GM12878 (cell line): ENCODE measurements around the gene HRC.

Experiments used
- CTCF ChIP-seq, 3 experiments: IDR thresholded peaks in 2 of 3; conservative IDR thresholded peaks in 1 of 3; 2 replicates each; pipeline ENCODE4 v1.5.1; 2011; ENCODE audit warnings: low read depth in 3 of 3, low read length in 3 of 3, mild to moderate bottlenecking in 3 of 3, control low read depth in 2 of 3, moderate library complexity in 2 of 3, inconsistent platforms in 1 of 3, mixed read lengths in 1 of 3; ENCODE audit not compliant: control insufficient read depth in 2 of 3, insufficient read depth in 1 of 3; ENCODE audit errors: extremely low read depth in 1 of 3
- ZNF207 ChIP-seq: fragments of 450-650 bp; IDR thresholded peaks from 2 replicates; pipeline ENCODE4 v1.6.1; 2014; ENCODE audit warnings: antibody characterized with exemption, mild to moderate bottlenecking, borderline replicate concordance

GRCh38 chr19:49148784-49149651 is 6.2 kb downstream of the HRC start:
- TF ChIP-seq ZNF207, result no peak
- TF ChIP-seq CTCF (IDR thresholded peaks at IDR 0.05 in 2 of 3, conservative IDR thresholded peaks at IDR 0.05 in 1 of 3; ENCODE audit: control insufficient read depth in 2 of 3, extremely low read depth in 1 of 3, insufficient read depth in 1 of 3, low read depth in 3 of 3, low read length in 3 of 3), result no peak
